HG03520 (cell line): ENCODE results near the gene PRCD.

Experiments
- ATAC-seq: cut with Tn5 transposase; IDR thresholded peaks from one replicate; pipeline ENCODE4 v1.9.1; 2021; ENCODE audit warnings: mild to moderate bottlenecking, moderate library complexity; ENCODE audit not compliant: unreplicated experiment

The PRCD gene

DNA sequence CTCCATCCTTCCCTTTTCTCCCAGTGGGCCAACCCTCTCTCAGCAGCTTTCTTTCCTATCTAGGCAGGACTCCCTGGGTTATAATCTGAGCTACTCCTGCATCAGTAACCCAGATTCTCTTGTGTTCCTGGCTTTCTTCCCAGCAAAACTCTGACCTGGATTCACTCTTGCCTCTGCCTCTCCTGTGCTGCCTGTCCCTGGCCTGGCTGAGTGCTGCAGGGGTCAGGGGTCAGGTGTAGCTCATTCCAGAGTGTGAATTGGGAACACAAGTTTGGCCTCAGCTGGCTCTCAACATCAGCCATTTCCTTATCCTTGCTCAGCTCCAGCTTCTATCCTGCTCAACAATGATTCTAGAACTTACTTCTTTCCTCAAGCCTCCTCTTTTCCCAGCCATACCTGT lies 48.3 kb downstream of the PRCD start:
- ATAC-seq, result no peak

DNA sequence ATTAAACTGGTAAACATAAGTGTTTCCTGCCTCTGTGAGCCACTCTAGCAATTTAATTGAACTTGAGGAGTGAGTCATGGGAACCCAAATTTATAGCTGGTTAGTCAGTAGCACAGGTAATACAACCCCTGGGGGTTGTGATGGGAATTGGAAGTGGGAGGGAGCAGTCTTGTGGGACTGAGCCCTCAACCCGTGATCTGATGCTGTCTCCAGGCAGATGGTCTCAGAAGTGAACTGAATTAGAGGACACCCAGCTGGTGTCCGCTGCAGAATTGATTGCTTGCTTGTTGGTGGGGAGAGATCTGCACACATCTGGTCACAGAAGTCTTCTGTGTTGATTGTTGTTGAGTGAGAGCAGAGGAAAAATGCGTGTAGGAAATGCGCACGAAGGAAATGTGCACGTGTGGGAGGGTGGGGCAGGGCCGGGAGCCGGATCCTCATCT lies 53.6 kb downstream of the PRCD start:
- no peak for ATAC-seq

DNA sequence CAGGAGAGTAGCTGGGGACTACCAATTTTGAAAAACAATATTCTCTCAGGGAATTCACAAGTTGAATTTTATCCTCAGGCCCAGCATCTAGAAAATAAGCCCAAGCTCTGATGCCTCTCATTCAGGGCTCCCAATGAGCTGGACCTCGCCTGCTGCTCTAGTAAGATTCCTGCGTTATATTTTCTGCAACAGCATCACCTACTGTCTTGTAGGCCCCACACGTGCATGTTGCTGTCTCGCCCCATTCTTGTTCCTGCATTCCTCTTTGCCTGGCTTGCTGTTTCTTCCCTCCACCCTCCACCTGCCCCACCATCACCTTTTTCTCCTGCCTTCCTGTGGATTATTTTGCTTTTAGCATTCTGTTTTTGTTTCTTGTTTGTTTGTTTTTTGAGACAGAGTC lies 54.1 kb downstream of the PRCD start:
- no peak for ATAC-seq

DNA sequence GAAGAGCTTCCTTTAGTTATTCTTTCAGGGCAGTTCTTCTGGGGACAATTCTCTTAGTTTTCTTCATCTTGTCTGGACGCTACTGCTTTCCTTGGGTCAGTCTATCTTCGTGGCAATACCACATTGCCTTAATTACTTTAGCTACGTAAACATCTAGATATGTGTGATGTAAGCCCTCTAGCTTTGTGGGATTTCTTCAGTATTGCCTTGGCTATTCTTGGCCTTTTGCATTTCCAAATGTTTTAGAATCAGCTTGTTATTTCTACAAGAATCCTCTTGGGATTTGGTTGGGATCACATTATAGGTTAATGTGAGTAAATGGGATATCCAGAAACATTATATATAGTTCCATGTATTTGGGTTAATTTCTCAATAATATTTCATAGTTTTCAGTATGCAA lies 54.8 kb downstream of the PRCD start:
- no peak for ATAC-seq
